K562 treated with DMSO at 1 percent for 48 hours (cell line): ENCODE data around the gene AKAP9. TPM values are rescaled to one million over a fixed set of nuclear protein-coding genes. Genes with fewer than 3 reads are reported as not detected.

Experiments used
- total RNA-seq: library from RNA; unstranded; fragments of 300-600 nt; gene quantifications from 2 replicates; pipeline ENCODE4 v1.2.3, GENCODE V29; 2022; ENCODE audit warnings: low replicate concordance; ENCODE audit errors: extremely low read depth

Gene AKAP9
- not detected in 2 replicates for total RNA-seq

DNA sequence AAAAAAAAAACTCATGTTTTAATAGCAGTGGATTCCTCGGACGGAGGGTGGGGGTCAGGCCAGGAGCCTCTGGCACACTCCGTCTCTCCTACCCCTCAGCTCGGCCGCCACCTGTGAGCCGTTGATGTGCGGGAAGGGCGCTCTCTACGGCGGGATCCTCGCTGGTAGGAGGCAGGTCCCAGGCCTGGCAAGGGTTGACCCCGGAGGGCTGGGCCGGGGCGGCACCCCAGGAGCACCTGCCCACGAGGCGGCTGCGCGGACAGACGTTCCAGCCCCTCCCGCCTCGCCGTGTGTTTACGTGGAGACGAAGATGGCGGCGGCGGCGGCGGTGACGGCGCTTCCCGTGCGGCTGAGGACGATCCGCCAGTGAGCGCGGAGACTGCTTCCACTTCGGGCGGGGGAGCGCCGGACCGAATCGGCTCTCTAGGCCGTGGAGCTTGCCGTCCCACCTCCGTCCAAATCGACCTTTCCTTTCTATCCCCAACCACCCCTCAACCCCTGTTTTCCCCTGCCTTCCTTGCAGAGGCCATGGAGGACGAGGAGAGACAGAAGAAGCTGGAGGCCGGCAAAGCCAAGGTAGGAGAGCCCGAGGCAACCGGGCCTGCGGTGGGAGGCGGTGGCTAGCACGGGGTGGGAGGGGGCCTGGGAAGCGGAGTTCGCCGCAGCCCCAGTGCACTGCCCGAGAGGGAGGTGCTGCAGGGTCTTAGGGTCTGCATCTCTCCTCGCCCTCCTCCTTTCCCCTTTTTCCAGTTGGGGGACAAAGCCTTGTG lies at the start of gene AKAP9:
AKAP9 (plus strand) TSS at position 291 of the 770 bp plus-strand sequence; CDS start at position 529, 238 bp downstream.

DNA sequence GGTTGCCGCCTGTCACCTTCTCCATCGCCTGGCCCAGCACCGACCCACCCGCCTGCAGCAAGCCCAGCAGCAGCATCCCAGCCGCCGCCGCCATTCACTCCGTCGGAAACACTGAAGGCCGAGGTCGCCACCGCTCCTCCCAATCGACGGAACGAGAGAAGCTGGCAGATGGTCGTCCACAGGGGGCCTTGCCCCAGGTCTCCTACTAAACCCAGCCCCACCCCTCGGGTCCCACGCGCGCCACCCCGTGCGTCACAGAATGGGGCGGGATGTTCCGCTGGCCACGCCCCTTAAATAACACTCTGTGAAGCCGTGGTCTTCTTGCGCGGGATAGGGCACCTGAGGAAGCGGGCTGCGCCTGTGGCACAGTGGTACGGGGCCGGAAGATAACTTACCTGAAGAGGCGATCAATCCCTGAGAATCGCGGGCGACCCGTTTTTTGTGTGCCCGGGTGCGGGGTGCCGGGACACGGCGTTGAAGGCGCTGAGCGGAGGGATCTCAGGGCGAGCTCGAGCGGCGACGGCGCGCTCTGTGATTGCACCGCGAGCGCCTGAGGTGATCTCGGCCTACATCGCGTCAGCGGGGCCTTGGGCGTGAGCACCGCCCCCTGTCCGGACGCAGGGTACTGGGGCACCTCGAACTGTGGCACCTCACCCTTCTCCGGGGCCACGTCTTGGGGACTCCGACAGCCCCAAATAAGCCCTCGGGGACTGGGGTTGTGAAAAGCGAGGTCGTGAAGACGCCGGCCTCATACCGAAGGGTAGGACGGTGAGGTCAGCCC lies 193.8 kb downstream of the AKAP9 start, which contains the start of gene CYP51A1:
CYP51A1 (minus strand) TSS at position 207 of the 781 bp plus-strand sequence; CDS start at position 94, 113 bp downstream.

Other genes with a start within 250 kb of the AKAP9 start
- gene MTERF1, start 60.2 kb upstream of the AKAP9 start, total RNA-seq: not detected in 2 replicates
- gene CYP51A1, start 193.6 kb downstream of the AKAP9 start, total RNA-seq: not detected in 2 replicates
- gene LRRD1, start 238.3 kb downstream of the AKAP9 start, total RNA-seq: not detected in 2 replicates